NCI-H1417 (cell line): Measurements from ENCODE around the gene ZNF432.
A peak's percentile ranks its signal among the peaks of the same experiment; 100 is the strongest.
"Not testable (repeated sequence)": the region's sequence is repeated elsewhere in the genome, so short reads cannot be mapped to it uniquely, and the experiment has no call there.

Experiments
- DNase-seq, 3 experiments: peaks; one replicate each; lab custom pipeline; 2025; lab: John Stamatoyannopoulos, UW

ZNF432 gene

DNA sequence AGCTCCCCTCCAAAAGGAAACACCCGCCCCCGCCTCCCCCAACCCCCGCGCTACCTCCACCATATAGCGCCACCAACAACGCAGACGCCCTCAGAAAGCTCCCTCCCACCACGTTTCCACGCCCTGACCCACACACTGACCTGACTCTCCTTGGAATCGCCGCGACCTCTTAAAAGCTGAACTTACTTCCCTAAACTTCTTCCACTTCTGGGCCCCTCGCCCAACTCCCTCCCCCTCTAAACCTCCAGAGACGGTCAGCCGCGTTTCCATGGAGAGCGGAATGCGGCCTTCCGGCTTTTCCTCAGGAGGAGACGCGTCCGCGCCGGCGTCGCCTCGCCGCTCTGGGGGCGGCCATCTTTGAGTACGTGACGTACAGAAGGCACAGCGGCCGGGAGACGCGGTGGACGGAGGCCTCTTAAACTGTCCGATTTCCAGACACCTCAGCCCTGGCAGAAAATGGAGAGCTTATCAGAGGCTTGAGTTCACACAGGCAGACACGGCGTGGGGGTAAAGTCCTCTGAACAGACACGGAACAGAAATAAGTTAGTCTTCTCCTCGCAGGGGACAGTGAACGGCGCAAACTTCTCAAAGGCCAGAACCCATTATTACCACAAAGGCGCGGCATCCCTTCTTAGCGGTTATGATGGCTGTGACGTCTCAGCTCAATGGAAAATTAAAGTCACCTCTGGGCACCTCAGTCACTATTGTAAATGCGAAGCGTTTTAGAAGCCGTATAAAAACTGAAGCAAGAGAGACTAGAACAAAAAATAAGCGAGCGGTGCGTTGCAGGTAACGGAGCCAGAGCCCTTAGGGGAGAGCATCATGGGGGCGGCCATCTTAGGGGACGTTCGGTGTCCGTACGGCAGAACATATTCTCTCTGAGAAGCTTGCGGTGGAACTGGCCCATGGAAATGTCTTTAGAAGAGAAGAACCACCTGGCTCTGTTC is at the start of gene ZNF432:
Gene ZNF432, minus strand, starts transcription at position 284 of the 947 bp plus-strand sequence. CDS start 1,970 bp downstream, outside the sequence.
- DNase-seq, result peak; percentile 89 to 96 (median 94)

- not testable (repeated sequence) for DNase-seq
These were observed 47.8 kb upstream of the ZNF432 start for GRCh38 chr19:52096416-52096815.

- DNase-seq, result peak; percentile 88 to 94 (median 90)
These were observed 46.8 kb upstream of the ZNF432 start, which contains the start of gene ZNF841 for GRCh38 chr19:52095172-52096014. Gene ZNF841 (minus strand): TSS chr19:52095765. CDS start chr19:52084801, 10,964 bp downstream.

DNA sequence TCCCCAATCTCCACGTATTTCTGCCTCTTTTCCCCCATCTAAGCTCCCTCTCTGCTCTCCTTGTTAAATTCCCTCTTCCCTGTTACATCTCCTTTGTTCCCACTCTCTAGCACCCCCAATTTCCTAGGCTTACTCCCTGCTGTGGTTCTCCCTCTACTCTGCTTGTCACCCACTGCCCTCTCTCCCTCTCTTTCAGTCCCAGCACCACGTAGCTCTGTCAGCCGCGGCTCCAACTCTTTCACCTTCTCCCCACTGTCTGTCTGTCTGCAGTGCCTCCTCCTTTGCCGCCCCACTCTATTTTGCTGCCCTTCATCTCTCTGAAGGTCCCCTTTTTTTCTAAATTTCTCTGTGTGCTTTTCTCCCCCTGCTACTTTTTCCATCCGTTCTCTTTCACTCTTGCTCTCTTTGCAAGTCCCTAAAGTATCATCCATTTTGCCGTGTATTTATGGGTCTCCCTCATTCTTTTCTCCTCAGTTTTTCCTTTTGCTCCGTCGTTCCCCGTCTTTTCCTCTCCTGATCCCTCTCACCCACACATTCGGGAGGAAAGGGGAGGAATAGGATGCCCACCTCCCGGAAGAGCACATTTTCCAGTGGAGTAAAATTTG is 46.0 kb upstream of the ZNF432 start:
- peak in 2 of 3 experiments; percentile 2 to 17 for DNase-seq

DNA sequence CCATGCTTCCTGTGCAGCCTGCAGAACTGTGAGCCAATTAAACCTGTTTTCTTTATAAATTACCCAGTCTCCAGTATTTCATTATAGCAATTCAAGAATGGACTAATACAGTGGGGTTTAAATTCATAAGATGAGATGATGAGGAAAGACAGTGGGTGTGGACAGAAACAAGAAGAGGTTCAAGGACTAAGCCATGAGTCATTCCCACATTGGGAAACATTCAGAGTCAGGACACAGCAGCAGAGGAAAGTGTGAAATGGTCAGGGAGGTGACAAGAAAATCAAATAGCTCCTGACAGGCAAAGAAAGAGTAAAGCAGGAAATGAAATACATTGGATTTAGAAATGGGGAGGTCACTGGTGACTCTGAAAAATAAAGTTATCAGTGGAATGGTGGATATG is 37.8 kb upstream of the ZNF432 start:
- no peak for DNase-seq

DNA sequence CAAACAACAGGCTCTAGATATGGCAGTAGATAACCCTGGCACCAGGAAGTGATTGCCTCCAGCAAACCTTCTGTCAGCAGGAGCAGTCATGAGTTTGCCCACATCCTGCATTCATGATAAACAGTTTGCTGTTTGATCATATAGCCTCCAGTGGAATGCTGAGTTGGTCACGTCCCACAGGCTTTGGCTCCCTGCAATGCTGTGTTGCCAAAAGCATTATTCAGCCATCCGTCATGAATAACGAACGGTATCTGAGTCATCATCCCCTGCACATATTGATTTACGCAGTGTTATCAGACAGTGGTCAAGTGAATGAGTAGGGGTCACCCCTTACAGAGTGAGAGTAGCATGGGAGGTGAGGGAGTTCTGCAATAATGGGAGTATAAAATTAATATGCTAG is 21.9 kb upstream of the ZNF432 start:
- DNase-seq, result no peak

DNA sequence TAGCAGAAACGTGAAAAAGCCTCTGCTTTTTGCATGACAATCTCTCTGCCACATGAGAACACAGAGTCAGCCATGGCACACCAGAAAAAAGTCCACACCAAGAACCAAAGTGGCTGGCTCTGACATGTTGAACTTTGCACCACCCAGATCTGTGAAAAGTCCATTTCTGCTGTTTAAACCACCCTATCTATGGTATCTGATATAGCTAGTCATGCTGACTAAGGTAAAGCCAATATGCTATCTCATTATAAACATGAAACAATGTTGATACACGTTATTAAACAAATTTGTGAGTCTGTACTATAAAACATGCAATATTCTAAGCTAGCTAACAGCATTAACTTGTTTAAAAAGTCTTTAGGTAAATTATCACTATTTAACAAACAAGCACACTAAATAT is 21.0 kb upstream of the ZNF432 start:
- DNase-seq, result no peak

DNA sequence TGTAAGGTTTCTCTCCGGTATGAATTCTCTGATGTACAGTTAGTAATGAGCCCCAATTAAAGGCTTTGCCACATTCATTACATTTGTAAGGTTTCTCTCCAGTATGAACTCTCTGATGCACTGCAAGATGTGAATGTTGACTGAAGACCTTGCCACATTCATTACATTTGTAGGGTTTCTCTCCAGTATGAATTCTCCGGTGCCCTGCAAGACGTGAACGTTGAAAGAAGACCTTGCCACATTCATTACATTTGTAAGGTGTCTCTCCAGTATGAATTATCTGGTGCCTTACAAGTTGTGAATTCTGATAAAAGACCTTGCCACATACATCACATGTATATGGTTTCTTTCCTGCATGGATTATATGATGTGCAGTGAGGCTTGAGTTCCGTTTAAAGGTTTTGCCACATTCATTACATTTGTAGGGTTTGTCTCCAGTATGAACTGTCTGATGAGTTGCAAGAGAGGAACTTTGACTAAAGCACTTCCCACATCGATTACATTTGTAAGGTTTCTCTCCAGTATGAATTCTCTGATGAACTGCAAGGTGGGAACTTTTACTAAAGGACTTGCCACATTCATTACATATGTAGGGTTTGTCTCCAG is 17.7 kb upstream of the ZNF432 start:
- DNase-seq, result no peak

DNA sequence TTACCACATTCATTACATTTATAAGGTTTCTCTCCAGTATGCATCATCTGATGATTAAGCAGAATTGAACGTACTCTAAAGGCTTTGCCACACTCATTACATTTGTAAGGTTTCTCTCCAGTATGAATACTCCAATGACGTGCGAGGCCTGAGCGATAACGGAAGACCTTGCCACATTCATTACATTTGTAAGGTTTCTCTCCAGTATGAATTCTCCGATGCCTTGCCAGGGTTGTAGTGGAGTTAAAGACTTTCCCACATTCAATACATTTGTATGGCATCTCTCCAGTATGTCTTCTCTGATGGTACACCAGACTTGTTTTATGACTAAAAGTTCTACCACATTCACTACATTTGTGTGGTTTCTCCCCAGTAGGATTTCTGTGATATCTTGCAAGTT is 16.8 kb upstream of the ZNF432 start:
- DNase-seq, result no peak

DNA sequence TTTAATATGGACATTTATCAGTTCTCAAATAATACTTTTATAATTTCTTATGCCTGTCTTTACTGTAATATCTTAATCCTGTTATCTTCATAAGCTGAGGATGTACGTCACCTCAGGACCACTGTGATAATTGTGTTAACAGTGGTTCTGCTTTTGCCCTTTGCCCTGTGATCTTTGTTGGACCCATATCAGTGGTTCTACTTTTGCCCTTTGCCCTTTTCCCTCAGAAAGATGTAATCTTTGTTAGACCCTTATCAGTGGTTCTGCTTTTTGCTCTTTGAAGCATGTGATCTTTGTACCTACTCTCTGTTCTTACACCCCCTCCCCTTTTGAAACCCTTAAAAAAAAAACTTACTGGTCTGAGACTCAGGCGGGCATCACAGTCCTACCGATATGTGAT is 7.8 kb upstream of the ZNF432 start:
- DNase-seq, result not testable (repeated sequence)

GRCh38 chr19:52051736-52052135 is 3.1 kb upstream of the ZNF432 start:
- peak in 1 of 3 experiments; percentile 11 for DNase-seq

DNA sequence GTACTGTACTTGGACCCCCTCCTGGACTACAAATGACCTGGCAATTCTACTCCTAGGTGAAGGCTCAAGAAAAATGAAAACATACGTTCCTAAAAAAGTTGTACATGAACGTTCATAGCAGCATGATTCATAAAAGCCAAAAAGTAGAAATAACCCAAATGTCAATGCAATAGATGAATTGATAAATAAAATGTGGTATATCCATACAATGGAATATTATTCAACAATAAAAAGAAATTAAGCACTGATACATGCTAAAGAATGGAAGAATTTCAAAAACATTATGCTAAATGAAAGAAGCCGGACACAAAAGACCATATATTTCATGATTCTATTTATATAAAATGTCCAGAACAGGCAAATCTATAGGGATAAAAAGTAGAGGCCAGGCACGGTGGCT is 9.5 kb downstream of the ZNF432 start:
- no peak for DNase-seq

- DNase-seq, result peak in 1 of 3 experiments; percentile 11
These were observed 14.4 kb downstream of the ZNF432 start for GRCh38 chr19:52034051-52034728.

- DNase-seq, result no peak
These were observed 19.9 kb downstream of the ZNF432 start for GRCh38 chr19:52028780-52029123.

DNA sequence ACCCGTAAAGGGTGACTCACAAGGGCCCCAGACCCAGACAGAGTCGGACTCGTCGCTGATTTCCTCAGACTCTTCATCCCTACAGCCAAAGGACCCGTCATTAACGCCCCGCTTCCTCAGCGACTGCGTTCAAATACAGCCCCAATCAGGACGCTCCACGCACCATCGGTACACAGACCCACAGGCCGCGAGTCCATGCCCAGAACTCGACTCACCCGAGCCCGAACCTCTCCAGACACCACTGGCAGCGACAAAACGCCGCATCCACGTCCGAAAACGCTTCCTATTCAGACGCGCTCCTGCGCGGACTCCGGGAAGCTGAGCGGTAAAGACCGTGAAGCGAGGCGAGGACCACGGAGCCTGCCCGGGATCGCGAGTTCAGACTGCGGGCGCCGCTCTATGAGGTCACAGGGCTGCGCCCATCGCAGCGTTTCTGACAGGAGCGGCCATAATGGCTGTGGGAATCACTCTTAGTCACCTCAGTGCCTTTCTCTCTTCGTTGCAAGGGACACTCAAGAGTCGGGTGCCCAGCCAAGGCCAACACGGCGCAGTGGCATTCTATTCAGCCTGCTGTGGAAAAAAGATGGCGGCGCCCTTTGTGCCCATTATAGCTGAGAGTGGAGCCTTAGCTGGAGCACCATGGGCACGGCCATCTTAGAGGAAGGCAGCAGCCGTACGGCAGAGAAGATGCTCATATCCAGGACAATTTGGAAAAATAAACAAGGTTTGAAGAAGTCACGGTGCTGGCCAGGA is 20.4 kb downstream of the ZNF432 start, which contains the start of gene ZNF614:
Gene ZNF614, minus strand, starts transcription at position 353 of the 753 bp plus-strand sequence. CDS start 2,634 bp downstream, outside the sequence.
- DNase-seq, result peak; percentile 89 to 94 (median 92)

- DNase-seq, result not testable (repeated sequence)
These were observed 22.2 kb downstream of the ZNF432 start for GRCh38 chr19:52026255-52026990.

DNA sequence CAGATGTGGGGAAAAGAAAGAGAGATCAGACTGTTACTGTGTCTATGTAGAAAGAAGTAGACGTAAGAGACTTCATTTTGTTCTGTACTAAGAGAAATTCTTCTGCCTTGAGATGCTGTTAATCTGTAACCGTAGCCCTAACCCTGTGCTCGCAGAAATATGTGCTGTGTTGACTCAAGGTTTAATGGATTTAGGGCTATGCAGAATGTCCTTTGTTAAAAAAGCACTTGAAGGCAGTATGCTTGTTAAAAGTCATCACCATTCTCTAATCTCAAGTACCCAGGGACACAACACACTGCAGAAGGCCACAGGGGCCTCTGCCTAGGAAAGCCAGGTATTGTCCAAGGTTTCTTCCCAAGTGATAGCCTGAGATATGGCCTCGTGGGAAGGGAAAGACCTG is 24.2 kb downstream of the ZNF432 start:
- not testable (repeated sequence) for DNase-seq

GRCh38 chr19:52022193-52022592 is 26.4 kb downstream of the ZNF432 start:
- no peak for DNase-seq

- DNase-seq, result no peak
These were observed 28.1 kb downstream of the ZNF432 start for GRCh38 chr19:52020506-52020905.
